WTC11 (cell line): ENCODE results near the gene RNGTT. TPM values are rescaled to one million over a fixed set of nuclear protein-coding genes. Genes with fewer than 3 reads are reported as not detected.

Source experiments
- ATAC-seq: fragments of 200-7000 bp; cut with Tn5 transposase; 2 replicates; pipeline ENCODE4 v1.10.0; 2021; ENCODE audit warnings: mild to moderate bottlenecking, moderate library complexity
- CTCF ChIA-PET: fragments of 300-600 bp; sonication (Branson Sonifier 250); formaldehyde crosslinking; loops from one replicate; lab custom pipeline; 2021; ENCODE audit warnings: antibody characterized with exemption; lab: Charles Lee
- POLR2A ChIA-PET: fragments of 350-600 bp; sonication (Branson Sonifier 250); formaldehyde crosslinking; loops from one replicate; lab custom pipeline; 2021; ENCODE audit warnings: antibody characterized with exemption; lab: Charles Lee
- DNase-seq: peaks from one replicate; pipeline ENCODE4 v3.0.0; 2021; ENCODE audit warnings: low spot score
- H3K27ac Mint-ChIP-seq: 2 replicates; pipeline ENCODE4 v1.8.0; 2021; ENCODE audit warnings: mixed read lengths
- H3K27me3 Mint-ChIP-seq: 2 replicates; pipeline ENCODE4 v1.8.0; 2021; ENCODE audit warnings: low read depth, mild to moderate bottlenecking, moderate library complexity, mixed read lengths
- H3K36me3 Mint-ChIP-seq: 2 replicates; pipeline ENCODE4 v1.8.0; 2021; ENCODE audit warnings: mixed read lengths
- H3K4me1 Mint-ChIP-seq: 2 replicates; pipeline ENCODE4 v1.8.0; 2022; ENCODE audit warnings: mixed read lengths
- H3K4me3 Mint-ChIP-seq: 2 replicates; pipeline ENCODE4 v1.8.0; 2021; ENCODE audit warnings: mild to moderate bottlenecking, moderate library complexity, mixed read lengths
- H3K9me3 Mint-ChIP-seq: 2 replicates; pipeline ENCODE4 v1.8.0; 2021; ENCODE audit warnings: mixed read lengths
- AR ChIP-seq: fragments of 250-450 bp; sonication (Bioruptor Pico); IDR thresholded peaks from 2 replicates; pipeline ENCODE4 v1.9.0; 2021; ENCODE audit warnings: mild to moderate bottlenecking
- E2F1 ChIP-seq: sonication (generic); formaldehyde crosslinking; IDR thresholded peaks from 2 replicates; pipeline ENCODE4 v1.8.0; 2022; ENCODE audit warnings: mild to moderate bottlenecking, missing genetic modification reagents
- ELF4 ChIP-seq: sonication (generic); formaldehyde crosslinking; IDR thresholded peaks from 2 replicates; pipeline ENCODE4 v1.8.1; 2022; ENCODE audit warnings: low read depth, mild to moderate bottlenecking, moderate library complexity, missing genetic modification reagents
- EMX1 ChIP-seq: fragments of 250-450 bp; sonication (Bioruptor Pico); IDR thresholded peaks from 2 replicates; pipeline ENCODE4 v1.8.0; 2021; ENCODE audit warnings: mild to moderate bottlenecking
- ESRRA ChIP-seq: sonication (generic); formaldehyde crosslinking; IDR thresholded peaks from 2 replicates; pipeline ENCODE4 v1.8.1; 2022; ENCODE audit warnings: mild to moderate bottlenecking, missing genetic modification reagents, borderline replicate concordance
- ETV6 ChIP-seq: sonication (generic); formaldehyde crosslinking; IDR thresholded peaks from 2 replicates; pipeline ENCODE4 v1.8.1; 2022; ENCODE audit warnings: mild to moderate bottlenecking, missing genetic modification reagents
- HMGXB4 ChIP-seq: sonication (generic); formaldehyde crosslinking; IDR thresholded peaks from 2 replicates; pipeline ENCODE4 v1.8.1; 2023; ENCODE audit warnings: mild to moderate bottlenecking, moderate library complexity, missing genetic modification reagents
- MXD4 ChIP-seq: fragments of 250-450 bp; sonication (Bioruptor Pico); IDR thresholded peaks from 2 replicates; pipeline ENCODE4 v1.8.0; 2021; ENCODE audit warnings: mild to moderate bottlenecking, moderate library complexity, borderline replicate concordance
- PREB ChIP-seq: sonication (generic); formaldehyde crosslinking; IDR thresholded peaks from 2 replicates; pipeline ENCODE4 v1.8.1; 2022; ENCODE audit warnings: mild to moderate bottlenecking, missing genetic modification reagents, moderate library complexity, borderline replicate concordance
- RELA ChIP-seq: sonication (generic); formaldehyde crosslinking; IDR thresholded peaks from 2 replicates; pipeline ENCODE4 v1.8.1; 2022; ENCODE audit warnings: missing genetic modification reagents, mild to moderate bottlenecking, borderline replicate concordance
- SMAD3 ChIP-seq: sonication (generic); formaldehyde crosslinking; IDR thresholded peaks from 2 replicates; pipeline ENCODE4 v1.8.0; 2022; ENCODE audit warnings: missing genetic modification reagents, mild to moderate bottlenecking, borderline replicate concordance
- TCF7 ChIP-seq: sonication (generic); formaldehyde crosslinking; IDR thresholded peaks from 2 replicates; pipeline ENCODE4 v1.8.0; 2022; ENCODE audit warnings: mild to moderate bottlenecking, low read depth, missing genetic modification reagents, moderate library complexity
- TEAD1 ChIP-seq: sonication (generic); formaldehyde crosslinking; IDR thresholded peaks from 2 replicates; pipeline ENCODE4 v1.8.0; 2022; ENCODE audit warnings: mild to moderate bottlenecking, missing genetic modification reagents
- USF1 ChIP-seq: sonication (generic); formaldehyde crosslinking; IDR thresholded peaks from 2 replicates; pipeline ENCODE4 v1.8.0; 2022; ENCODE audit warnings: mild to moderate bottlenecking, missing genetic modification reagents
- ZNF219 ChIP-seq: sonication (generic); formaldehyde crosslinking; IDR thresholded peaks from 2 replicates; pipeline ENCODE4 v1.8.0; 2023; ENCODE audit warnings: missing genetic modification reagents, mild to moderate bottlenecking, borderline replicate concordance
- ZNF281 ChIP-seq: sonication (generic); formaldehyde crosslinking; IDR thresholded peaks from 2 replicates; pipeline ENCODE4 v1.8.0; 2023; ENCODE audit warnings: mild to moderate bottlenecking, missing genetic modification reagents
- ZNF416 ChIP-seq: fragments of 250-450 bp; sonication (Bioruptor Pico); IDR thresholded peaks from 2 replicates; pipeline ENCODE4 v1.9.0; 2021; ENCODE audit warnings: mild to moderate bottlenecking, inconsistent platforms
- ZNF532 ChIP-seq: fragments of 250-450 bp; sonication (Bioruptor Pico); IDR thresholded peaks from 2 replicates; pipeline ENCODE4 v1.9.0; 2021; ENCODE audit warnings: mild to moderate bottlenecking, borderline replicate concordance
- ZNF671 ChIP-seq: fragments of 250-450 bp; sonication (Bioruptor Pico); IDR thresholded peaks from 2 replicates; pipeline ENCODE4 v1.8.0; 2021; ENCODE audit warnings: mild to moderate bottlenecking
- total RNA-seq: library from RNA; stranded (reverse); gene quantifications from 3 replicates; pipeline ENCODE4 v1.2.3, GENCODE V29; 2021

Gene RNGTT
- total RNA-seq, 1 experiment from 2014 or later, result 20.4 TPM

GRCh38 chr6:88671624-88672023, 291.8 kb downstream of the RNGTT start:
- Mint-ChIP-seq H3K4me3 (no peak overlapping the region), H3K27ac (no peak overlapping the region), H3K36me3 (peaks cover 39% of the 10 kb centered on the region), H3K9me3 (peaks cover 50% of the 10 kb centered on the region), H3K27me3 (no peaks in the 10 kb centered on the region), H3K4me1 (no peaks in the 10 kb centered on the region)
- DNase-seq, result no peak
- ChIA-PET POLR2A (no interaction called here), CTCF (no interaction called here)
- ATAC-seq, result no peak
- TF ChIP-seq PREB (CRISPR knock-in tag), result no peak
- no peak for TF ChIP-seq MXD4 (CRISPR knock-in tag)
- TF ChIP-seq ELF4 (CRISPR knock-in tag), result no peak
- no peak for TF ChIP-seq ZNF416
- TF ChIP-seq ZNF219 (CRISPR knock-in tag), result no peak
- no peak for TF ChIP-seq ZNF532
- no peak for TF ChIP-seq TEAD1 (CRISPR knock-in tag)
- no peak for TF ChIP-seq ETV6 (CRISPR knock-in tag)
- TF ChIP-seq ZNF671 (CRISPR knock-in tag), result no peak

GRCh38 chr6:88670369-88670768, 293.0 kb downstream of the RNGTT start:
- ChIA-PET POLR2A (no interaction called here), CTCF (no interaction called here)
- Mint-ChIP-seq H3K4me3 (no peak overlapping the region), H3K36me3 (peaks cover 39% of the 10 kb centered on the region), H3K27ac (no peak overlapping the region), H3K4me1 (no peaks in the 10 kb centered on the region), H3K27me3 (no peaks in the 10 kb centered on the region), H3K9me3 (peaks cover 50% of the 10 kb centered on the region)
- DNase-seq (no peak), ATAC-seq (no peak)
- no peak for TF ChIP-seq SMAD3
- no peak for TF ChIP-seq AR (CRISPR knock-in tag)
- TF ChIP-seq RELA (CRISPR knock-in tag), result no peak
- TF ChIP-seq EMX1, result no peak
- TF ChIP-seq HMGXB4 (CRISPR knock-in tag), result no peak

GRCh38 chr6:88669475-88669874, 293.9 kb downstream of the RNGTT start:
- H3K36me3 Mint-ChIP-seq, result peaks cover 38% of the 10 kb centered on the region
- POLR2A ChIA-PET, result no interaction called here
- DNase-seq (no peak), ATAC-seq (no peak)
- CTCF ChIA-PET, result no interaction called here
- H3K4me1 Mint-ChIP-seq, result no peaks in the 10 kb centered on the region
- no peaks in the 10 kb centered on the region for H3K27me3 Mint-ChIP-seq
- H3K9me3 Mint-ChIP-seq, result peaks cover 48% of the 10 kb centered on the region
- H3K4me3 Mint-ChIP-seq, result no peak overlapping the region
- H3K27ac Mint-ChIP-seq, result no peak overlapping the region
- no peak for TF ChIP-seq ESRRA
- TF ChIP-seq E2F1 (CRISPR knock-in tag), result no peak
- no peak for TF ChIP-seq ZNF281 (CRISPR knock-in tag)
- no peak for TF ChIP-seq TCF7 (CRISPR knock-in tag)
- TF ChIP-seq USF1, result no peak
